Neuronal stem cell (in vitro differentiated cells): ENCODE results near the gene ANKRD28.
"Not testable (repeated sequence)": the region's sequence is repeated elsewhere in the genome, so short reads cannot be mapped to it uniquely, and the experiment has no call there.

ENCODE experiments used
- DNase-seq: peaks from one replicate; pipeline ENCODE4 v3.0.0-alpha.2; 2013; ENCODE audit warnings: low spot score
- H2AFZ ChIP-seq: one replicate; pipeline ENCODE4 v1.6.1; 2013; ENCODE audit warnings: mild to moderate bottlenecking, low read length, inconsistent platforms
- H2AK5ac ChIP-seq: 2 replicates; pipeline ENCODE4 v1.6.1; 2013; ENCODE audit warnings: low read depth, mild to moderate bottlenecking, inconsistent platforms, low read length, moderate library complexity, mixed read lengths
- H2BK120ac ChIP-seq: 2 replicates; pipeline ENCODE4 v1.6.1; 2013; ENCODE audit warnings: low read depth, mild to moderate bottlenecking, inconsistent platforms, low read length, moderate library complexity, mixed read lengths
- H2BK12ac ChIP-seq: one replicate; pipeline ENCODE4 v1.6.1; 2013; ENCODE audit warnings: low read length, inconsistent platforms
- H2BK15ac ChIP-seq: 2 replicates; pipeline ENCODE4 v1.6.1; 2013; ENCODE audit warnings: mild to moderate bottlenecking, low read length, inconsistent platforms, mixed read lengths
- H2BK5ac ChIP-seq: one replicate; pipeline ENCODE4 v1.6.1; 2013; ENCODE audit warnings: inconsistent platforms, mild to moderate bottlenecking, low read length, moderate library complexity
- H3K14ac ChIP-seq: one replicate; pipeline ENCODE4 v1.6.1; 2013; ENCODE audit warnings: low read length, inconsistent platforms
- H3K18ac ChIP-seq: 2 replicates; pipeline ENCODE4 v1.6.1; 2013; ENCODE audit warnings: low read length, inconsistent platforms
- H3K23ac ChIP-seq: 2 replicates; pipeline ENCODE4 v1.6.1; 2013; ENCODE audit warnings: low read depth, mild to moderate bottlenecking, mixed read lengths, low read length, inconsistent platforms; ENCODE audit not compliant: poor library complexity
- H3K27ac ChIP-seq: replicated peaks from 3 replicates; pipeline ENCODE4 v1.5.1; 2013; ENCODE audit warnings: low read length, inconsistent platforms
- H3K27me3 ChIP-seq, 3 experiments: 2 replicates each; pipeline ENCODE4 v1.6.1; 2013; ENCODE audit warnings: low read length in 3 of 3, mild to moderate bottlenecking in 2 of 3, inconsistent platforms in 1 of 3, low read depth in 1 of 3, mixed read lengths in 1 of 3, moderate library complexity in 1 of 3; ENCODE audit not compliant: control insufficient read depth in 3 of 3, insufficient read depth in 3 of 3
- H3K36me3 ChIP-seq, 2 donors: replicated peaks in 1 of 2; 2 replicates each; pipeline ENCODE4 v1.6.1; 2013; ENCODE audit warnings: low read length in 2 of 2; ENCODE audit not compliant: control insufficient read depth in 2 of 2, insufficient read depth in 2 of 2
- H3K4ac ChIP-seq: 2 replicates; pipeline ENCODE4 v1.6.1; 2013; ENCODE audit warnings: inconsistent platforms, mild to moderate bottlenecking, low read length, moderate library complexity
- H3K4me1 ChIP-seq, 2 donors: 1 replicate in 1 of 2; 2 replicates in 1 of 2; pipeline ENCODE4 v1.6.1; 2013; ENCODE audit warnings: low read length in 2 of 2, low read depth in 1 of 2; ENCODE audit not compliant: control insufficient read depth in 2 of 2, insufficient read depth in 1 of 2
- H3K4me2 ChIP-seq: one replicate; pipeline ENCODE4 v1.6.1; 2013; ENCODE audit warnings: mild to moderate bottlenecking, low read length, inconsistent platforms; ENCODE audit not compliant: insufficient read depth, poor library complexity, severe bottlenecking
- H3K4me3 ChIP-seq, 2 donors: 2 replicates each; pipeline ENCODE4 v1.5.1; 2013; ENCODE audit warnings: low read length in 2 of 2, mild to moderate bottlenecking in 2 of 2, inconsistent platforms in 1 of 2, moderate library complexity in 1 of 2
- H3K79me1 ChIP-seq: one replicate; pipeline ENCODE4 v1.6.1; 2013; ENCODE audit warnings: low read depth, mild to moderate bottlenecking, inconsistent platforms, low read length, moderate library complexity
- H3K9ac ChIP-seq: one replicate; pipeline ENCODE4 v1.6.1; 2013; ENCODE audit warnings: mild to moderate bottlenecking, low read depth, low read length, inconsistent platforms; ENCODE audit not compliant: poor library complexity
- H3K9me3 ChIP-seq, 2 donors: replicated peaks in 1 of 2; 2 replicates each; pipeline versions ENCODE3 to v1.6.1; 2013; ENCODE audit warnings: low read length in 2 of 2, mild to moderate bottlenecking in 2 of 2, inconsistent platforms in 1 of 2, low read depth in 1 of 2, mixed read lengths in 1 of 2, moderate library complexity in 1 of 2; ENCODE audit not compliant: control insufficient read depth in 2 of 2, insufficient read depth in 1 of 2
- H4K8ac ChIP-seq: one replicate; pipeline ENCODE4 v1.6.1; 2013; ENCODE audit warnings: low read depth, mild to moderate bottlenecking, inconsistent platforms, low read length, moderate library complexity
- H4K91ac ChIP-seq: one replicate; pipeline ENCODE4 v1.6.1; 2013; ENCODE audit warnings: low read length, low read depth, mild to moderate bottlenecking, inconsistent platforms; ENCODE audit not compliant: poor library complexity
- WGBS, 2 donors: extraction: QIAGEN DNeasy Blood & Tissue Kit; methylation state at CpG; one replicate each; pipeline ENCODE4 v1.1.7; 2013; ENCODE audit warnings: missing lambda C conversion rate in 2 of 2, mixed read lengths in 1 of 2; ENCODE audit not compliant: insufficient read length in 2 of 2, insufficient replicate concordance in 1 of 2; ENCODE audit errors: extremely low coverage in 2 of 2; 5-methylcytosine and 5-hydroxymethylcytosine counted together

The ANKRD28 gene

DNA sequence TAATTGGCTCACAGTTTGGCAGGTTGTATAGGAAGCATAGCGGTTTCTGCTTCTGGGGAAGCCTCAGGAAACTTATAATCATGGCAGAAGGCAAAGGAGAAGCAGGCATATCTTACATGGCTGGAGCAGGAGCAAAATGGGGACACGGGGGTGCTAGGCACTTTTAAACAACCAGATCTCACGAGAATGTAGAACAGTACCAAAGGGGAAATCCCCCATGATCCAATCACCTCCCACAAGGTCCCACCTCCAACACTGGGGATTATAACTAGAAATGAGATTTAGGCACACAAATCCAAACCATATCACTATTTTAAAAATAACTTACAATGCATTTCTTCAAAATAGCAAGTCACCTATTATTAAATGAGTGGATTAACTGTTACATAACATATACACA, 47.1 kb upstream of the ANKRD28 start:
- Histone ChIP-seq H4K91ac (no peak overlapping the region), H3K14ac (no peak overlapping the region), H3K36me3 (no peaks in the 10 kb centered on the region), H3K4ac (no peak overlapping the region), H3K18ac (no peak overlapping the region), H3K9ac (no peak overlapping the region), H2BK5ac (no peak overlapping the region), H3K79me1 (no peaks in the 10 kb centered on the region), H3K27ac (no peak overlapping the region), H2AFZ (no peak overlapping the region), H2BK120ac (no peak overlapping the region), H3K4me1 (peaks cover 2 to 13% of the 10 kb centered on the region in 2 donors), H3K4me3 (no peak overlapping the region), H3K9me3 (peaks cover 0 to 20% of the 10 kb centered on the region in 2 donors), H4K8ac (no peak overlapping the region), H2AK5ac (no peak overlapping the region), H2BK15ac (no peak overlapping the region), H2BK12ac (no peak overlapping the region), H3K23ac (no peak overlapping the region), H3K27me3 (no peaks in the 10 kb centered on the region), H3K4me2 (no peak overlapping the region)
- WGBS, 2 donors = no CpG with 5 or more reads among the region's 3 CpGs
- DNase-seq = no peak

DNA sequence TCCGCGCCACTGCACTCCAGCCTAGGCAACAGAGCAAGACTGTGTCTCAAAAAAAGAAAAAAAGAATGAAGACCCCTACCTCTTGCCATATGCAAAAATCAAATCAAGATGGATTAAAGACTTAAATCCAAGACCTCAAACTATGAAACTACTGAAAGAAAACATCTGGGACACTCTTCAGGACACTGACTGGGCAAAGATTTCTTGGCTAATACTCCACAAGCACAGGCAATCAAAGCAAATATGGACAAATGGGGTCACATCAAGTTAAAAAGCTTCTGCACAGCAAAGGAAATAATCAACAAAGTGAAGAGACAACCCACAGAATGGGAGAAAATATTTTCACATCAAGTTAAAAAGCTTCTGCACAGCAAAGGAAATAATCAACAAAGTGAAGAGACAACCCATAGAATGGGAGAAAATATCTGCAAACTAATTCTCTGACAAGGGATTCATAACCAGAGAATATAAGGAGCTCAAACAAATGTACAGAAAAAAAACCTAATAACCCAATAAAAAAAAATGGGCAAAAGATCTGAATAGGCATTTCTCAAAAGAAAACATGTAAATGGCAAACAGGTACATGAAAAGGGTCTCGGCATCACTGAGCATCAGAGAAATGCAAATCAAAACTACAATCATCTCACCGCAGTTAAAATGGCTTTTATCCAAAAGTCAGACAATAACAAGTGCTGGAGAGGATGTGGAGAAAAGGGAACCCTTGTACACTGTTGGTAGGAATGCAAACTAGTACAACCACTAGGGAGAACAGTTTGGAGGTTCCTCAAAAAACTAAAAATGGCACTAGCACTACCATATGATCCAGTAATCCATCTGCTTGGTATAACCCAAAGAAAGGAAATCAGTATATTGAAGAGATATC, 43.6 kb upstream of the ANKRD28 start:
- H3K14ac ChIP-seq, H3K27me3 ChIP-seq, H2AK5ac ChIP-seq, H3K4me2 ChIP-seq, H2BK5ac ChIP-seq, H4K91ac ChIP-seq, H3K27ac ChIP-seq, DNase-seq, H2BK12ac ChIP-seq, H3K18ac ChIP-seq, H3K4me1 ChIP-seq, H3K79me1 ChIP-seq, H4K8ac ChIP-seq, H3K23ac ChIP-seq, H3K9ac ChIP-seq, H3K4ac ChIP-seq, H2BK15ac ChIP-seq, H2AFZ ChIP-seq, H2BK120ac ChIP-seq, H3K4me3 ChIP-seq, H3K36me3 ChIP-seq: not testable (repeated sequence)
- H3K9me3 ChIP-seq = peaks cover 0 to 28% of the 10 kb centered on the region in 2 donors
- no CpG with 5 or more reads among the region's 4 CpGs for WGBS, 2 donors

GRCh38 chr3:15839568-15839967, 41.8 kb upstream of the ANKRD28 start:
- Histone ChIP-seq H4K8ac (no peak overlapping the region), H3K4ac (no peak overlapping the region), H2AK5ac (no peak overlapping the region)

GRCh38 chr3:15831927-15832326, 34.1 kb upstream of the ANKRD28 start:
- Histone ChIP-seq H3K23ac (no peak overlapping the region), H3K27ac (no peak overlapping the region), H3K27me3 (no peaks in the 10 kb centered on the region), H3K36me3 (peaks cover 0 to 2% of the 10 kb centered on the region in 2 donors), H2BK120ac (no peak overlapping the region), H4K91ac (no peak overlapping the region), H2BK15ac (no peak overlapping the region), H3K4ac (no peak overlapping the region), H3K4me1 (peaks cover 0 to 2% of the 10 kb centered on the region in 2 donors), H3K4me2 (no peak overlapping the region), H3K4me3 (no peak overlapping the region), H2BK5ac (no peak overlapping the region), H4K8ac (no peak overlapping the region), H2AK5ac (no peak overlapping the region), H3K79me1 (peaks cover 2% of the 10 kb centered on the region), H3K9ac (no peak overlapping the region), H3K18ac (no peak overlapping the region), H2BK12ac (no peak overlapping the region), H3K14ac (no peak overlapping the region), H2AFZ (no peak overlapping the region), H3K9me3 (no peaks in the 10 kb centered on the region)
- no CpG with 5 or more reads among the region's 1 CpG for WGBS, 2 donors
- DNase-seq = no peak

More at GRCh38 chr3:15839568-15839967, 41.8 kb upstream of the ANKRD28 start:
- no peaks in the 10 kb centered on the region for H3K27me3 ChIP-seq
- no peaks in the 10 kb centered on the region for H3K36me3 ChIP-seq
- no peak for DNase-seq
- no peak overlapping the region for H2BK15ac ChIP-seq
- H3K4me2 ChIP-seq = no peak overlapping the region
- H3K9ac ChIP-seq = no peak overlapping the region
- H3K23ac ChIP-seq = no peak overlapping the region
- no peak overlapping the region for H2BK5ac ChIP-seq
- no peak overlapping the region for H2BK120ac ChIP-seq
- H3K79me1 ChIP-seq = peaks cover 2% of the 10 kb centered on the region
- no peak overlapping the region for H2BK12ac ChIP-seq
- H3K18ac ChIP-seq = no peak overlapping the region
- no peak overlapping the region for H3K14ac ChIP-seq
- no peak overlapping the region for H3K4me3 ChIP-seq
- no CpG with 5 or more reads among the region's 2 CpGs for WGBS, 2 donors
- no peaks in the 10 kb centered on the region for H3K4me1 ChIP-seq
- H3K27ac ChIP-seq = no peak overlapping the region
- H2AFZ ChIP-seq = no peak overlapping the region
- peaks cover 0 to 28% of the 10 kb centered on the region in 2 donors for H3K9me3 ChIP-seq
- no peak overlapping the region for H4K91ac ChIP-seq
